HG03521 (cell line): ENCODE results near the gene AVL9.
A peak's percentile ranks its signal among the peaks of the same experiment; 100 is the strongest.
"Not testable (repeated sequence)": the region's sequence is repeated elsewhere in the genome, so short reads cannot be mapped to it uniquely, and the experiment has no call there.

ENCODE experiments used
- ATAC-seq: cut with Tn5 transposase; IDR thresholded peaks from one replicate; pipeline ENCODE4 v1.9.1; 2021; ENCODE audit warnings: mild to moderate bottlenecking, moderate library complexity; ENCODE audit not compliant: unreplicated experiment

Gene AVL9

GRCh38 chr7:32494946-32495297, 367 bp upstream of the AVL9 start:
- no peak for ATAC-seq

DNA sequence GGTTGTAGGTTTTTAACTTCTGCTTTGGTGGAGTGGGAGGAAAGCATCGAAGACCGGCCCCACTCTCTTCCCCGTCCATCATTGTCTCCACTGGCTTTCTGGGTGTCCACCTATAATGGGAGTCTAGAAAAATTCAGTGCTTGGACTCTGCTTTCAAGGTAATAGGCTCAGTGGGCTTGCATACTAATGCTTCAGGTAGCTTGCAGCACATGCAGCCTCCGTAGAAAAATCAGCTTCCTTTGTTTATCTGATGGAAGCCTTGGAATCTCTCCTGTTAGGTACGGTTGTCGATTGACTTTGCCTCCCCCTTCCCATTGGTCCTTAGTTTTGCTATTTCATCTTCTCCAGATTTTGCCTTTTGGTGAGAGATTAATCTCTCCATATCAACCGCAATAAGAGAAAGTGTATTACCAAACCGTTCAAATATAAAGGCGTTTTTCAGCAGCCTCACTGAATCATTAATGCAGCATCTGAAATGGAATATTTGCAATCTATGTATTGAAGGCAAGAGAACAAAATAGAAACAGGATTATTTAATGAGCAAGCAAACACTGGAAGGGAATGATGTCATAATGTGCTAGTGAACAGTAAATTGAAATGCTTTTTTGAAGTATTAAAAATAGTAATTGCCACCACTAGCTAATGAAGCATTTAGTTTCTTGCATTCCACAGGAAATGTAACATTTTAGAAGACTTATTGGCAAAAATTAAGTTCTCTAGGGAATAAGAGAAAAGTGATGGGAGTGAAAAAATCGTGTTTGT, 944 bp downstream of the AVL9 start:
- ATAC-seq, result no peak

- ATAC-seq, result not testable (repeated sequence)
These were observed 4.5 kb downstream of the AVL9 start for GRCh38 chr7:32499755-32500154.

GRCh38 chr7:32500216-32500615, 4.9 kb downstream of the AVL9 start:
- ATAC-seq, result not testable (repeated sequence)

DNA sequence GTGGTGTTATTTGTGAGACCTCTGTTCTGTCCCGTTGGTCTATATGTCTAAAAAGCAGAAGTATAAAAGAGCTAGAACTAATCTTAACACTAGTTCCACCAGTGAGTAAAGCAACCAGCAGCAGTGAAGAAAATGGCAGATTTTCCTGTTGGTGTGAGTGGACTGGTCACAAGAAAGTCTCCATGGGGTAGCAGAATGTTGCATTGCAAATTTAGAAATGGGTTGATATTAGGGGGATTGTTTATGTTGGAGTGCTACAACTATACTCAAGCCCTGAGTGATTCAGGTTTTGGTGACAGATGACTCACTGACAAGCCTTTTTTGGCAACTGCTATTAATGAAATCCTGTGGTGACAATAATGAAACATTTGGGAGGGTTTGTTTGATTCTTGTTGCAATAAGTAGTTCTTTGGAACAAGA, 5.6 kb downstream of the AVL9 start:
- peak; percentile 72 for ATAC-seq

DNA sequence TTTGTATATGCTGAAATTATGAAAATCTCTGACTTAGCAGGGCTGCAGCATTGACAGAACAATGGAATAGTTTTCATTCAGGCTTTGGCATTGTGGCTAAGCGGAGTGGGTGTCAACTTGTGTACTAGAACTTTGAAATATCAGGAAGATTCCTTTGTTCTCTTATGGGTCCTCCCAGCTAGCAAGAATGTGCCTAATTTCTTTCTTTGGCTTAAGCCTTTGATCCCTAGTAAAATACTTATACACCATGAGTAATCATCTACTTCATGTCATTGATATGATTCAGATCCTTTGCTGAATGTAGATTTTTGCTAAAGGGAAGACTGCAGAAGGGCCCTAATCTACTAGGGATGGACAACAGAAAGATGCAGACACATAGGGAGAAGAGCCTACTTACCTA, 6.2 kb downstream of the AVL9 start:
- ATAC-seq, result no peak

- ATAC-seq, result no peak
These were observed 7.4 kb downstream of the AVL9 start for GRCh38 chr7:32502728-32503127.

- ATAC-seq, result peak; percentile 51
These were observed 11.2 kb downstream of the AVL9 start for GRCh38 chr7:32506266-32507054.

DNA sequence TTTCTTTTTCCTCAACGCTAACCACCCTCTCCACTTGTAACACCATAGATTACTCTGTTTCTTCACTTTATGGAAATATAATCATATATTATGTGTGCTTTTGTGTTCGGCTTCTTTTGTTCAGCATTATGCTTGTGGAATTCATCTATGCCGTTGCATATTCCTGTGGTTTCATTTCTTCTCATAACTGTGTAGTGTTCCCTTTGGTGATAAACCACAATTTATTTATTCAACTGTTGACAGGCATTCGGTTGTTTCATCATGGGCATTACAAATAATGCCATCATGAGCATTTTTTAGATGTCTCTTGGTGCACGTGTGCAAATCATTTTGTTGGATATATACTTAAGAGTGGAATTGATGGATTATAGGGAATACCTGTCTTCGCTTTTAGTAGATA, 12.1 kb downstream of the AVL9 start:
- no peak for ATAC-seq

GRCh38 chr7:32511791-32512190, 16.5 kb downstream of the AVL9 start:
- ATAC-seq, result no peak

- no peak for ATAC-seq
These were observed 17.9 kb downstream of the AVL9 start for GRCh38 chr7:32513210-32513609.

DNA sequence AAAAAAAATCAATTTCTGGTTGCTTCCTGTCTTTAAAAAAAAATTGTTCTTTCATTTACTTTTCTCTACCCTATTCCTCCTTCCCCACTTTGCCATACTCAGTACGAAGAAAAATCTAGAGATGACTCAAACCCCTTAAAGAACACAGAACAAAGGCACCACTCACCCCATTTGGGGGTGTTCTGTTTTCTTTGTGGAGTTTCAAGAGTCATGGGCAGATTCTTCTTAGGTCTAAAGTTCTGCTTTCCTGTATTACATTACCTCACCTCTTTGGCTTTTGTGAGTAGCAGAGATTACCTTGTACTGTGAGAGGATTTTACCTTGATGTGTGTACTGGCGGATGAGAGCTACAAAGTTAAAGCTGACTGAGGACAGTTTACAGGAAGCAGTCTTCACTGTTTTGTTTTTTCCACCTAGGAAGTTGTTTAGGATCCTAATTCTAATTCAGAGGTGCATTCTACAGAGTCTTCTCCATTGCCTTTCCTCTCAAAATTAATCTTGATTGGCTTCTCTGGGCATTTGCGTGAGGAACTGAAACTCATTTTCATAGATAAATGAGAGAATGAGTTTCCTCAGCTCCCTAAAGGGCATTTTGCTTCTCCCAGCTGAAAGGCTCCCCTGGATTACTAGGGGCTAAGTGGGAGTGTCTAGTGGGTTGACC, 20.7 kb downstream of the AVL9 start:
- no peak for ATAC-seq

- ATAC-seq, result no peak
These were observed 21.3 kb downstream of the AVL9 start for GRCh38 chr7:32516551-32517100.

DNA sequence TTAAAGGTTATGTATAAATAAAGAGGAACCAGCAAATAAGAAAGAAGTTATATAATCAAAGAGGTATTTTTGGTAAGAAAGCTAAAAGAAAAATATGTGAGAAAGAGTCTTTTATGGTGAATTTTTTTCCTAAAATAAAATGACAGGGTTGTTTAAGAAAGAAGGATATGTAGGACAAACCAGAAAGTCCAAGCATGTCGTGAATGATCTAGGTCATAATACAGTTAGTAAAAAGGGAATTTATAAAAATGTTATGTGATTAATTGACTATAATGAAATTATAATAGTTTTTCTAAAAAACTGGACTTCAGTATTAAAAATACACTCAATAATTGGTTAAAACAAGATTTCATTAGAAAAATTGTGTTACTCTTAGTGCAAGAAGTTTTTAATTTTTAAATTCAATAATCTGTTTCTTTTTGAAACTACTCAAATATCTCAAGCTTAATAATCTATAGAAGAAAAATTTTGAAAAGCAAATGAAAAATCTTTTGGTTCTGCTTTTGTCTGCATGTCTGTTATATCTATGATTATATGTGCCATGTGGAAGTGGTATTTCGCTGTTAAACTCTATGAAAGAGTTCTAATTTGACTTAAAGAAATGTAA, 23.3 kb downstream of the AVL9 start:
- no peak for ATAC-seq

DNA sequence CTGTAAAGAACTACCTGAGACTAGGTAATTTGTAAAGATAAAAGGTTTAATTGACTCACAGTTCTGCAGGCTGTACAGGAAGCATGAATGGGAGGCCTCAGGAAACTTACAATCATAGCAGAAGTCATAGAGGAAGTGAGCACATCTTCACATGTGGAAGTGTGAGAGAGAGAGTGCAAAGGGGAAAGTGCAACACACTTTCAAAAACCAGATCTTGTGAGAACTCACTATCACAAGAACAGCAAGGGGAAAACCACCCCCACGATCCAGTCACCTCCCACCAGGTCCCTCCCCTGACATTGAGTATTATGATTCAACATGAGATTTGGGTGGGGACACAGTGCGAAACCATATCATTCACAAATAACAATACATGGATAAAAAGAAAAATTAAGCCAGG, 24.5 kb downstream of the AVL9 start:
- no peak for ATAC-seq

- ATAC-seq, result no peak
These were observed 27.6 kb downstream of the AVL9 start for GRCh38 chr7:32522746-32523530.

DNA sequence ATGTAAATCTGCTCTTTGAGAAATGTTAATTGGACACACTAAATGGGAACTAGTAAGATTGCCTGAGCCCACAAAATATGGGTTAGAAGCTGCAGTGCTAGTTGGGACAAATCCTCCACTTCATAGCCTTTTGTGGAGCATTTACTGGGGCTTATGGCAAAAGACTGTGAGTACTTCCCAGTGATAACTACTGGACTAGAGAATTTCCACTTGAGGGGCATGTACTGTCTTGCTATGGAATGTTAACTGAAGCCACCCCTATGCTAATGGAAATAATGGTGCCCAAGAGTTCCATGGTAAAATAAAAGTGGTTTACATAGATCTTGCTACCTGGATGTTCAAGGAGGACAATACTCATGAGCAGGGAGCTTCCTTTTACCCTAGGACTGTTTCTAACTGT, 29.3 kb downstream of the AVL9 start:
- ATAC-seq, result no peak

- no peak for ATAC-seq
These were observed 30.6 kb downstream of the AVL9 start for GRCh38 chr7:32525839-32526238.

DNA sequence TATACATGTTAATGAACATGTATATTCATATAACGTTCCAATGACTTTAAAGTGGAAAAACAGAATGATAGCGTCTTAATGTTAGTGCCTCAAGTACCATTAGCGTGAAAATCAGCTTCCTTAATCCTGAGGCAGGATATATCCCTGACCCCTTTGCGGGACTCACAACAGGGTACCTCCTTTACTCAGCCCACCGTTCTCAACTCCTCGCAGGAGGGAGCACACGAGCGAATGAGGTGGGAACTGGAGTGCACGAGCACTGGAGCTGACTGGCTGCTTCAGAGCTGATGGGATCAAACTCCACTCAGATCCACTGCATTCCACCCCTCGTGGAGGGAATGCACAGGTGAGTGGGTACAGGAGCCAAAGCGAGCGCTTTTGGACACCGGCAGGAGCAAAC, 36.1 kb downstream of the AVL9 start:
- no peak for ATAC-seq

DNA sequence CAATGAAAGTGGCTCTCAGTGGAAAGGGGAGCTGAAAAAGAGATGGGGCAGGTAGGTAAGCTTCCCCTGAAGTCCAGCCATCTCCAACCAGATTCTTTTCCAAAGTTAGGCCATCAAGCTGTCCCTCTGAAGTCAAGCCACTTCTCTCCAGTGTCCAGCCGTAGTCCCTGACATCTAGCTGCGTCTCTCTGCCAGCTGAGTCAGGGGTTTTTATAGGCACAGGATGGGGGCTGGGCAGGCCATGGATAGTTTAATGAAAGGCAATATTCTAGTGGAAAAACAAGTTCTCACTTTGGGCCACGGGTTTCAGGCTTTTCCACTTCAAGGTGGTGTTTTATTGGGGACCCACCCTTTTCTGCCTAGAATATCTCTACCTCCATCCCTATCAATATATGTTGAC, 36.8 kb downstream of the AVL9 start:
- no peak for ATAC-seq
